AG04449 (cell line): Measurements from ENCODE around the gene GNAO1.

ENCODE experiments used
- CTCF ChIA-PET: fragments of 350-600 bp; formaldehyde crosslinking; extraction: SDS; loops from one replicate; lab custom pipeline; 2021; ENCODE audit warnings: antibody characterized with exemption; lab: Yijun Ruan, JAX
- POLR2A ChIA-PET: fragments of 400-600, 350-600 bp; formaldehyde crosslinking; extraction: SDS; loops from one replicate; lab custom pipeline; 2020; ENCODE audit warnings: antibody characterized with exemption, inconsistent platforms; lab: Yijun Ruan, JAX
- DNase-seq: peaks from one replicate; pipeline ENCODE4 v3.0.0-alpha.2; 2010; ENCODE audit warnings: low read depth, low spot score
- H3K4me3 ChIP-seq: 2 replicates; pipeline ENCODE4 v1.5.1; 2011; ENCODE audit warnings: low read depth, mild to moderate bottlenecking, control low read depth, low read length
- TF ChIP-seq, protein P1 (sequence below): IDR thresholded peaks from one replicate; pipeline ENCODE4 v1.5.1; 2011; ENCODE audit warnings: mild to moderate bottlenecking, moderate library complexity, low read length, control low read depth, inconsistent platforms; ENCODE audit not compliant: insufficient read depth; ENCODE audit errors: missing control alignments

The GNAO1 gene

DNA sequence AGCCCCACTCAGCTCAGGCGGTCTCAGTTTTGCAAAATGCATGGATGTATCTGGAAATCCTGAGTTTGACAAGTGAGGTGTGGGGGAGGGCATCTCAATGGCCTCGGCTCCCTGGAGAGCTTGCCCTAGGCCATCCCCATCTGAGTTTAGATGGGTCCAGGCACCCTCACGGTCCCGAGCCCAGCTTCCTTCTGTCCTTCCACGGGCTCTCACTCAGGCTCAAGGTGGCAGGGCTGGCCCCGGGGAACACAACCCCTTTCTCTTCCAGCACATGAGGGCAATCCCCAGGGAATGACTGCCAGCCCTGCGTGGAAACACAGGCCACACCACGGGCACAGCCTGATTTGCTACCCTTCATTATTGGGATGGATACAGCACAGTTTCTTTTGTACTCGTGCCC lies 175.7 kb downstream of the GNAO1 start:
- H3K4me3 ChIP-seq, result no peak overlapping the region
- CTCF ChIA-PET, result interaction anchor here (7.1 kb wide), 1 partner anchor 11 kb away, joined by 49 read pairs; no protein-coding TSS in a partner anchor
- no peak for DNase-seq
- TF ChIP-seq, protein P1, sequence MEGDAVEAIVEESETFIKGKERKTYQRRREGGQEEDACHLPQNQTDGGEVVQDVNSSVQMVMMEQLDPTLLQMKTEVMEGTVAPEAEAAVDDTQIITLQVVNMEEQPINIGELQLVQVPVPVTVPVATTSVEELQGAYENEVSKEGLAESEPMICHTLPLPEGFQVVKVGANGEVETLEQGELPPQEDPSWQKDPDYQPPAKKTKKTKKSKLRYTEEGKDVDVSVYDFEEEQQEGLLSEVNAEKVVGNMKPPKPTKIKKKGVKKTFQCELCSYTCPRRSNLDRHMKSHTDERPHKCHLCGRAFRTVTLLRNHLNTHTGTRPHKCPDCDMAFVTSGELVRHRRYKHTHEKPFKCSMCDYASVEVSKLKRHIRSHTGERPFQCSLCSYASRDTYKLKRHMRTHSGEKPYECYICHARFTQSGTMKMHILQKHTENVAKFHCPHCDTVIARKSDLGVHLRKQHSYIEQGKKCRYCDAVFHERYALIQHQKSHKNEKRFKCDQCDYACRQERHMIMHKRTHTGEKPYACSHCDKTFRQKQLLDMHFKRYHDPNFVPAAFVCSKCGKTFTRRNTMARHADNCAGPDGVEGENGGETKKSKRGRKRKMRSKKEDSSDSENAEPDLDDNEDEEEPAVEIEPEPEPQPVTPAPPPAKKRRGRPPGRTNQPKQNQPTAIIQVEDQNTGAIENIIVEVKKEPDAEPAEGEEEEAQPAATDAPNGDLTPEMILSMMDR, result no peak
- POLR2A ChIA-PET, result no interaction called here

DNA sequence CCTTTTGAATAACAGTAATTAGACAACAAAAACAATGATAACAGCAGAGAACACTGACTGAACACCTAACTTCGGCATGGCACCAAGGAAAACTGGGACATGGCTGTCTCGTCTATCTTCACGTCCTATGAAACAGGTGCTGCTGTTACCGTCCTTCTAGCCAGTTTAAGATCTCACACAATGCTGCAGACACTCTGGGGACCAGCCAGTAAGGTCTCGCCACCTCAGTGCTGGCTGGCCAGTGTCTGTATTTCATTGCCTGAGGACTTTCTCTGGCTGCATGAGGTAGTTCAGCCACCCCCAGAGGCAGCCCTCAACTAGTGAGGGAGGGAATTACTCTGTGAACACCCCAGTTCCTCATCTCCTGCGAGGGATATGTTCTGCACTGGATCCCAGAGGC lies 176.5 kb downstream of the GNAO1 start:
- DNase-seq, result no peak
- POLR2A ChIA-PET, result no interaction called here
- no peak overlapping the region for H3K4me3 ChIP-seq
- CTCF ChIA-PET, result interaction anchor here (1.0 to 7.1 kb wide), 2 partner anchors 12 to 49 kb away, joined by 3 to 49 read pairs; no protein-coding TSS in a partner anchor
- TF ChIP-seq, protein P1, result no peak

DNA sequence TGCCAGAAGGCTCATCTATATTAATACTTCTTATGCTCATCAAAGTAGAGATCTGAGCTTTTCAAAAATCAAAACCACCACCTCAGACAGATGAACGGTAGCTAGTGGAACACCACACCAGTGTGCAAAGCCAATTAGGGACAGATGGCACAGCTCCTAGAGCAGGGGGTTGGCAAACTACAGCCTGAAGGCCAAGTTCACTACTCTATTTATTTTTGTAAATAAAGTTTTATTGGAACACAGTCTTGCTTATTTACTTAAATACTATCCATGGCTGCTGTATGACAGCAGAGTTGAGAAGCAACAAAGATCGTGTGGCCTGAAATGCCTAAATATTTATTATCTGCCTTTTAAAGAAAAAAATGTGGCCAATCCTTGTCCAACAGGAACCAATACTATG lies 177.3 kb downstream of the GNAO1 start:
- TF ChIP-seq, protein P1, result no peak
- H3K4me3 ChIP-seq, result no peak overlapping the region
- ChIA-PET POLR2A (no interaction called here), CTCF (interaction anchor here (1.0 to 7.1 kb wide), 3 partner anchors 11 to 50 kb away, joined by 3 to 49 read pairs (median 3); no protein-coding TSS in a partner anchor)
- DNase-seq, result no peak

DNA sequence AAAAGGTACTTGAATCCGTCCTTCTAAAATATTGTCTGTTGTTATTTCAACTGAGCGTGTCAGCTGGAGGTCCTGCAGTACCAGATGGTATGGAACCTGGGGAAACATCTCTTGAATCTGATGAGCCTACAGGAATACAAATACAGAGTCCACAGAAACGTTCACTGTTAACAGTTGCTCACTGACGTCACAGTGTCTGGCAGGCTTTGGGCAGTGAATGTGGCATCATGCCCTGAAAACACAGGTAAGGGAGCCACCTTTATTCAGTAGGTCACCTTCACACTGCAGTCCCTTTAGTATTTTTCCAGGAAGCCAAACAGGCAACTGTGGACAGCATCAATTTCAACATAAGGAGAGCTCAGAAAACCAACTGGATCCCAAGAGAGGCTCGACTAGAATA lies 177.9 kb downstream of the GNAO1 start:
- H3K4me3 ChIP-seq, result no peak overlapping the region
- TF ChIP-seq, protein P1, result no peak
- ChIA-PET CTCF (interaction anchor here (1.1 to 7.1 kb wide), 2 partner anchors 12 to 14 kb away, joined by 3 to 49 read pairs; no protein-coding TSS in a partner anchor), POLR2A (no interaction called here)
- no peak for DNase-seq

DNA sequence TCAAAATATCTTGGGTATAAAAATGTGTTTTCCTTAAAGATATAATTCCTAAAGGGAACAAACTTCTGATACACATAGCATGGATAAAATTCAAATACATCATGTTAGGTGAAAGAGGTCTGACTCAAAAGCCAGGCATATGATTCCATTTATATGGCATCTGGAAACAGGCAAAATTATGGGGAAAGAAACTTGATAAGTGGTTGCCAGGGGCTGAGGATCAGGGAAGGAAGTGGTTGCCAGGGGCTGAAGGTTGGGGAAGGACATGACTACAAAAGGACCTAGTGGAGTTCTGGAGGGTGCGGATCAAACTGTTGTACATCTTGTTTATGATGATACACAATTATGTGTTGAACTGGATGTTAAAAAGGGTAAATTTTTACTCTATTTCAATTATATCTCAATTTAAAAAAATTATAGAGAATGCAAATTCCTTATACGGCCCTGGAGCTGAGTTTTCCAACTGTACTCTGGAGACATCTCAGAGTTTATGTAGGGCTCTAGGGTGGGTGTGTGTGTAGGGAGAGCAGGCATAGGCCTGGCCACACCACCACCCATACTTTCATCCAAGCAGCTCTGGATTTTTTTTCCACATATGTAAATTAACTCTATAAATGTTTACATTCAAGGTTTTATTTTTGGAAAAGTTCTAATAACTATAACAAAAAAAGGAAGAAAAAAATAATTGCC lies 179.0 kb downstream of the GNAO1 start:
- CTCF ChIA-PET, result interaction anchor here (0.9 to 7.1 kb wide), 5 partner anchors 8 to 18 kb away, joined by 3 to 49 read pairs (median 4); no protein-coding TSS in a partner anchor
- POLR2A ChIA-PET, result interaction anchor here (1.1 kb wide), 1 partner anchor 14 kb away, joined by 3 read pairs; no protein-coding TSS in a partner anchor
- H3K4me3 ChIP-seq, result no peak overlapping the region
- TF ChIP-seq, protein P1, result no peak
- DNase-seq, result no peak
